ENCODE measurements around the gene SMPX.

Gene SMPX

DNA sequence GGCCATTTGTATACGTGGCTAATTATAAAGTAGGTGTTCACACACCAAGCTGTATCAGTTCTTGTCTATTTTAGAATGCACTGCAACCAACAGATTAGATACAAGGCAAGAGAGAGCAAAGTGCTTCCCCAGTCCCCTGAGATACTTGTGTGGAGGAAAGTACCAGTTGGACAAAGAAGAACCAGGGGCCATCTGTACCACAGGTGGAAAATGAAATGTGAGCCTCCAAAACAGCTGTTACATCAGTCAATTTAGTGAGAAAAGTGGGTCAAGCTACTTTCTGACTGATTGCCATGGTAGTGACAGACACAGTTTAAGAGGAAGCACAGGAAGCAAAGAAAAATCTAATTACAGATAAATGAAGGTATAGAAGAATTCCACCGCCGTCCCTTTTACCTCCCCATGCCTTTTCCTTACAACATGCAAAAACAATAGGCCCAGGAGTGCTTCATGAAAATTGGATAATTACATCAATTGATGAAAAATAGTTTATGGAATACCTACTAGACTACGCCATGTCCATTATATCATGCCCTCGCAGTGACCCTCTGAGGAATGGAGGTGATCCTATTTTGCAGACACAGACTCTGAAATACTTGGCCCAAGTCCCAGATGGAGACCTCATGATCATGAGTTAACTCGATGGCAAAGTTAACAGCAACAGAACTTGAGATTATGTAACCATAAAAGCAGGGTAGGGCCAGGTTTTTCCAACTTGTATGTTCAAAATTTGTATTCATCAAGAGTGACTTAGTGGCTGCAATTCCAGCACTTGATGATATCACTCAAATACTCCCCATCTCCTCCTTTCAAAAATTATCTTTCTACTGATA, 15.8 kb downstream of the SMPX start:
- H3K36me3 ChIP-seq (replicated peaks in 1 of 2; ENCODE audit: control insufficient read depth in 2 of 2, insufficient read depth in 2 of 2, low read length in 2 of 2): no peaks in the 10 kb centered on the region
- no peak overlapping the region for H3K23ac ChIP-seq (ENCODE audit: low read depth, low read length, poor library complexity)
- no peak overlapping the region for H2BK5ac ChIP-seq (ENCODE audit: low read length)
- no peaks in the 10 kb centered on the region for H3K9me3 ChIP-seq (replicated peaks in 1 of 2; ENCODE audit: control insufficient read depth in 2 of 2, insufficient read depth in 1 of 2, low read depth in 1 of 2, low read length in 2 of 2)
- H2AFZ ChIP-seq (ENCODE audit: low read length): no peak overlapping the region
- no peak overlapping the region for H3K4me2 ChIP-seq (ENCODE audit: insufficient read depth, low read length, poor library complexity, severe bottlenecking)
- no peak overlapping the region for H3K27ac ChIP-seq (replicated peaks; ENCODE audit: low read length)
- no peak overlapping the region for H4K91ac ChIP-seq (ENCODE audit: low read depth, low read length, poor library complexity)
- DNase-seq (ENCODE audit: low spot score): no peak
- no peak overlapping the region for H3K14ac ChIP-seq (ENCODE audit: low read length)
- H3K79me1 ChIP-seq (ENCODE audit: low read depth, low read length): no peaks in the 10 kb centered on the region
- no peak overlapping the region for H3K4me3 ChIP-seq (ENCODE audit: low read length in 2 of 2)
- no CpG with 5 or more reads among the region's 6 CpGs for WGBS, 2 donors (ENCODE audit: extremely low coverage in 2 of 2, insufficient read length in 2 of 2, insufficient replicate concordance in 1 of 2)
- H2BK12ac ChIP-seq (ENCODE audit: low read length): no peak overlapping the region
- H3K27me3 ChIP-seq (ENCODE audit: control insufficient read depth in 3 of 3, insufficient read depth in 3 of 3, low read depth in 1 of 3, low read length in 3 of 3): no peaks in the 10 kb centered on the region
- H3K4ac ChIP-seq (ENCODE audit: low read length): no peak overlapping the region
- H2BK120ac ChIP-seq (ENCODE audit: low read depth, low read length): no peak overlapping the region
- no peak overlapping the region for H3K18ac ChIP-seq (ENCODE audit: low read length)
- no peak overlapping the region for H2BK15ac ChIP-seq (ENCODE audit: low read length)
- no peak overlapping the region for H3K9ac ChIP-seq (ENCODE audit: low read depth, low read length, poor library complexity)
- H4K8ac ChIP-seq (ENCODE audit: low read depth, low read length): no peak overlapping the region
- H2AK5ac ChIP-seq (ENCODE audit: low read depth, low read length): no peak overlapping the region
- peaks cover 0 to 25% of the 10 kb centered on the region in 2 donors for H3K4me1 ChIP-seq (ENCODE audit: control insufficient read depth in 2 of 2, insufficient read depth in 1 of 2, low read depth in 1 of 2, low read length in 2 of 2)

DNA sequence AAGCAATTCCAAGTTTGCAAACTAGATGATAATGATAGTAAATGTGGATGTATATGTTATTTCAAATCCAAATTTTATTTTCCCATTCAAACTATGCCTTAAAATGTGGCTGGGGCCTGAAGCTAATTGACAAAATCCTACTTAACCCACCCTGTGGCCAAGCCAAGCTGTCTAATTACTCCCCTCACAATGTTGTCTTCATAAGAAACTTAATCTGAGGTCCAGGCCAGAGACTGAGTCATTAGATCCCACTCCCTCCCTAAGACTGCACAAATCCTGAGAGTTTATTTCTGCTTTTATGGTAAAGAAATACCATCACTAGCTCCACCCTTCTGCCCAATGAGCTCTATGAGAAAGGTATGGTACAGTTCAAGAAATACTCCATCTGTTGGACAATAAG, 16.6 kb downstream of the SMPX start:
- H3K27me3 ChIP-seq (ENCODE audit: control insufficient read depth in 3 of 3, insufficient read depth in 3 of 3, low read depth in 1 of 3, low read length in 3 of 3): no peaks in the 10 kb centered on the region
- no peak overlapping the region for H3K18ac ChIP-seq (ENCODE audit: low read length)
- H3K4me3 ChIP-seq (ENCODE audit: low read length in 2 of 2): no peak overlapping the region
- no peaks in the 10 kb centered on the region for H3K9me3 ChIP-seq (replicated peaks in 1 of 2; ENCODE audit: control insufficient read depth in 2 of 2, insufficient read depth in 1 of 2, low read depth in 1 of 2, low read length in 2 of 2)
- no peak overlapping the region for H3K27ac ChIP-seq (replicated peaks; ENCODE audit: low read length)
- H2AFZ ChIP-seq (ENCODE audit: low read length): no peak overlapping the region
- H4K8ac ChIP-seq (ENCODE audit: low read depth, low read length): no peak overlapping the region
- H2BK120ac ChIP-seq (ENCODE audit: low read depth, low read length): no peak overlapping the region
- H2BK5ac ChIP-seq (ENCODE audit: low read length): no peak overlapping the region
- no peak overlapping the region for H4K91ac ChIP-seq (ENCODE audit: low read depth, low read length, poor library complexity)
- no peak overlapping the region for H2BK12ac ChIP-seq (ENCODE audit: low read length)
- H3K36me3 ChIP-seq (replicated peaks in 1 of 2; ENCODE audit: control insufficient read depth in 2 of 2, insufficient read depth in 2 of 2, low read length in 2 of 2): no peaks in the 10 kb centered on the region
- H3K4me1 ChIP-seq (ENCODE audit: control insufficient read depth in 2 of 2, insufficient read depth in 1 of 2, low read depth in 1 of 2, low read length in 2 of 2): peaks cover 0 to 18% of the 10 kb centered on the region in 2 donors
- H3K4me2 ChIP-seq (ENCODE audit: insufficient read depth, low read length, poor library complexity, severe bottlenecking): no peak overlapping the region
- no peaks in the 10 kb centered on the region for H3K79me1 ChIP-seq (ENCODE audit: low read depth, low read length)
- no peak overlapping the region for H3K4ac ChIP-seq (ENCODE audit: low read length)
- H3K23ac ChIP-seq (ENCODE audit: low read depth, low read length, poor library complexity): no peak overlapping the region
- H3K9ac ChIP-seq (ENCODE audit: low read depth, low read length, poor library complexity): no peak overlapping the region
- H2BK15ac ChIP-seq (ENCODE audit: low read length): no peak overlapping the region
- H2AK5ac ChIP-seq (ENCODE audit: low read depth, low read length): no peak overlapping the region
- H3K14ac ChIP-seq (ENCODE audit: low read length): no peak overlapping the region
- no peak for DNase-seq (ENCODE audit: low spot score)

DNA sequence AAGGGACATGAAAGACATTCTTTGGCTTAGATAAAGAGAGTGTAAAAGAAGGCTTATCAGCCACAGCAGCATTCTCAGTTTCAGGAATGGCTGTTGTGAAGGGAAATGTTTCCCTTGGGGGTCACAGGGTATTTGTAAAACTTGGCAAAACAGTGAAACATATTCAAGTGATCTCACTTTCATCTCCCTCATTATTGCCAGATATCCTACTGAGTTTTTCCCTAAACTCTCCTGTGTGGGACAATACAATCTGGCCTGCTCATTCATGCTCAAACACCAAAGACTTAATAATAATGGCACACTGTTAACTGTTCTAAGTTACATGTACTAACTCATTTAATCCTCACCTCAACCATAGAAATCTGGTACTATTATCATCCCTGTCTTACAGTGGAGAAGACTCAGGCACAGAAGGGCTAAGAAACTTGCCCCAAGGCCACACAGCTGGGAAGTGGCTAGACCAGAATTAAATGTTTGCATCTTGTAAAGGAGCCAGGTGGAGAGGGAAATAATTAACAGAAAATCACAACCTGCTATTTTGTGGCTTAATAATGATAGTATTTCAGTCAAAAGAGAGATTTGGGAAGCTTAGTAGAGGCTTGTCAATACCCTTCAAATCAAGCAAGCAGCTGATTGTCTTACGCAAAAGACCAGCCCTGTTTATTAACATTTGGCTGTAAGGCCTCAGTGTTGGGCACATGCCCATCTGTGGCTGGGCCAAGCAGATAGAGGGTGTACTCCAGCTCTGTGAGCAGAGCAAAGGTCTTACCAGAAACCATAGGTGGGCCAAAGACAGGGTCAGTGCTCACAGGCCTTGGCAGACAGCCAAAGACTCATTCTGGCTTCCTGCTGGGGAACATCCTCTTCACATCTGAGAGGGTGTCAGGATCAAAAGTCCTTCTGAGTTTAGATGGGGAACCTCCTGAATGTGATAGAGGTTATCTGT, 17.3 kb downstream of the SMPX start:
- WGBS, 2 donors (ENCODE audit: extremely low coverage in 2 of 2, insufficient read length in 2 of 2, insufficient replicate concordance in 1 of 2): no CpG with 5 or more reads among the region's 1 CpG
- Histone ChIP-seq H3K27me3 (ENCODE audit: control insufficient read depth in 3 of 3, insufficient read depth in 3 of 3, low read depth in 1 of 3, low read length in 3 of 3) (no peaks in the 10 kb centered on the region), H3K18ac (ENCODE audit: low read length) (no peak overlapping the region), H2BK5ac (ENCODE audit: low read length) (no peak overlapping the region), H3K14ac (ENCODE audit: low read length) (no peak overlapping the region), H2BK12ac (ENCODE audit: low read length) (no peak overlapping the region), H3K79me1 (ENCODE audit: low read depth, low read length) (no peaks in the 10 kb centered on the region), H3K9ac (ENCODE audit: low read depth, low read length, poor library complexity) (no peak overlapping the region), H4K8ac (ENCODE audit: low read depth, low read length) (no peak overlapping the region), H2AK5ac (ENCODE audit: low read depth, low read length) (no peak overlapping the region), H2AFZ (ENCODE audit: low read length) (no peak overlapping the region), H3K9me3 (replicated peaks in 1 of 2; ENCODE audit: control insufficient read depth in 2 of 2, insufficient read depth in 1 of 2, low read depth in 1 of 2, low read length in 2 of 2) (no peaks in the 10 kb centered on the region), H3K36me3 (replicated peaks in 1 of 2; ENCODE audit: control insufficient read depth in 2 of 2, insufficient read depth in 2 of 2, low read length in 2 of 2) (no peaks in the 10 kb centered on the region), H3K4me2 (ENCODE audit: insufficient read depth, low read length, poor library complexity, severe bottlenecking) (no peak overlapping the region), H3K27ac (replicated peaks; ENCODE audit: low read length) (no peak overlapping the region), H2BK15ac (ENCODE audit: low read length) (no peak overlapping the region), H3K4ac (ENCODE audit: low read length) (no peak overlapping the region), H3K4me3 (ENCODE audit: low read length in 2 of 2) (no peak overlapping the region), H4K91ac (ENCODE audit: low read depth, low read length, poor library complexity) (no peak overlapping the region), H2BK120ac (ENCODE audit: low read depth, low read length) (no peak overlapping the region), H3K23ac (ENCODE audit: low read depth, low read length, poor library complexity) (no peak overlapping the region), H3K4me1 (ENCODE audit: control insufficient read depth in 2 of 2, insufficient read depth in 1 of 2, low read depth in 1 of 2, low read length in 2 of 2) (peaks cover 0 to 12% of the 10 kb centered on the region in 2 donors)
- no peak for DNase-seq (ENCODE audit: low spot score)

DNA sequence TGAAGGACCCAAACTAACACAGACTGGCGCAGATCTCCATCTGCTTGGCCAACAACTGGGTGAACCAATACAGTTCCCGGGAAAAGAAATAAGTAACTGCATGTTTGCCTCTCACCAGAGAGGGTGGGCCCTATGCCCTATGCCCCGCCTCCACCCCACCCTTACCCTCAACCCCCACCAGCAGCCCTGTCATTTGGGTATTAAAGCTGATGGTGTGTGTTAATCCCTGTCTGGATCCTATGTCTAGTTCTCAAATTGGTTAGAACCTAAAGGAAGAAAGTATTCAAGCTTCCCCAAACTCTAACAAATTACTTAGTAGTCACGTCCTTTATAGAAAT, 19.0 kb downstream of the SMPX start:
- H3K27ac ChIP-seq (replicated peaks; ENCODE audit: low read length): no peak overlapping the region

More for the DNA sequence above, 19.0 kb downstream of the SMPX start:
- H3K4me3 ChIP-seq (ENCODE audit: low read length in 2 of 2): no peak overlapping the region
- H3K18ac ChIP-seq (ENCODE audit: low read length): no peak overlapping the region
- no peaks in the 10 kb centered on the region for H3K79me1 ChIP-seq (ENCODE audit: low read depth, low read length)
- H3K4me1 ChIP-seq (ENCODE audit: control insufficient read depth in 2 of 2, insufficient read depth in 1 of 2, low read depth in 1 of 2, low read length in 2 of 2): peaks cover 0 to 12% of the 10 kb centered on the region in 2 donors
- DNase-seq (ENCODE audit: low spot score): no peak
- no CpG with 5 or more reads among the region's 4 CpGs for WGBS, 2 donors (ENCODE audit: extremely low coverage in 2 of 2, insufficient read length in 2 of 2, insufficient replicate concordance in 1 of 2)
- no peak overlapping the region for H2BK15ac ChIP-seq (ENCODE audit: low read length)
- no peak overlapping the region for H3K4me2 ChIP-seq (ENCODE audit: insufficient read depth, low read length, poor library complexity, severe bottlenecking)
- no peak overlapping the region for H3K9ac ChIP-seq (ENCODE audit: low read depth, low read length, poor library complexity)
- no peak overlapping the region for H2BK12ac ChIP-seq (ENCODE audit: low read length)
- H3K9me3 ChIP-seq (replicated peaks in 1 of 2; ENCODE audit: control insufficient read depth in 2 of 2, insufficient read depth in 1 of 2, low read depth in 1 of 2, low read length in 2 of 2): no peaks in the 10 kb centered on the region
- no peak overlapping the region for H2BK5ac ChIP-seq (ENCODE audit: low read length)
- no peaks in the 10 kb centered on the region for H3K36me3 ChIP-seq (replicated peaks in 1 of 2; ENCODE audit: control insufficient read depth in 2 of 2, insufficient read depth in 2 of 2, low read length in 2 of 2)
- no peak overlapping the region for H2BK120ac ChIP-seq (ENCODE audit: low read depth, low read length)
- no peaks in the 10 kb centered on the region for H3K27me3 ChIP-seq (ENCODE audit: control insufficient read depth in 3 of 3, insufficient read depth in 3 of 3, low read depth in 1 of 3, low read length in 3 of 3)
- H4K8ac ChIP-seq (ENCODE audit: low read depth, low read length): no peak overlapping the region
- H2AK5ac ChIP-seq (ENCODE audit: low read depth, low read length): no peak overlapping the region
- no peak overlapping the region for H4K91ac ChIP-seq (ENCODE audit: low read depth, low read length, poor library complexity)
- H3K14ac ChIP-seq (ENCODE audit: low read length): no peak overlapping the region
- no peak overlapping the region for H3K23ac ChIP-seq (ENCODE audit: low read depth, low read length, poor library complexity)
- H2AFZ ChIP-seq (ENCODE audit: low read length): peak overlapping the region; percentile 54
- no peak overlapping the region for H3K4ac ChIP-seq (ENCODE audit: low read length)

Measured in neuronal stem cell (in vitro differentiated cells).